Measurements from ENCODE around the gene PUM1. TPM values are rescaled to one million over a fixed set of nuclear protein-coding genes. Genes with fewer than 3 reads are reported as not detected.

The PUM1 gene
- total and polyA plus RNA-seq, 2 of the 4 experiments (the other 2 are of a cell fraction) = 75.4 to 137 TPM

GRCh38 chr1:30920827-30921226 is 144.7 kb downstream of the PUM1 start:
- Histone ChIP-seq H3K79me1 (ENCODE audit: low read depth in 1 of 2, low read length in 2 of 2) (no peaks in the 10 kb centered on the region), H2BK120ac (ENCODE audit: low read depth, low read length) (no peak overlapping the region), H2BK20ac (ENCODE audit: low read depth, low read length) (no peak overlapping the region), H3K9ac (ENCODE audit: low read depth, low read length) (no peak overlapping the region), H2BK5ac (ENCODE audit: low read depth, low read length, poor library complexity, severe bottlenecking) (no peak overlapping the region), H3K9me1 (ENCODE audit: insufficient read depth, low read length) (peaks cover 2% of the 10 kb centered on the region; the same call in 1 of the 2 replicates), H4K5ac (ENCODE audit: low read depth, low read length) (no peak overlapping the region), H4K91ac (ENCODE audit: insufficient read depth, low read depth, low read length) (no peak overlapping the region), H2AK9ac (replicated peaks; ENCODE audit: low read depth, low read length, poor library complexity) (no peak overlapping the region), H3K14ac (replicated peaks; ENCODE audit: low read depth, low read length) (no peak overlapping the region), H4K20me1 (ENCODE audit: insufficient read depth, low read length) (no peaks in the 10 kb centered on the region), H3K4ac (ENCODE audit: low read depth, low read length) (no peak overlapping the region), H3K4me2 (ENCODE audit: low read depth, low read length) (no peak overlapping the region), H3K23ac (ENCODE audit: low read depth, low read length) (no peak overlapping the region), H2AK5ac (ENCODE audit: low read depth, low read length) (no peak overlapping the region), H3K27me3 (ENCODE audit: control insufficient read depth, insufficient read depth, low read length) (no peaks in the 10 kb centered on the region), H3K18ac (ENCODE audit: low read depth, low read length) (no peak overlapping the region), H3K4me1 (ENCODE audit: control insufficient read depth, insufficient read depth, low read length) (0 out of 2 replicates have a peak, but pooled peaks cover 1% of the 10 kb centered on the region), H3K4me3 (ENCODE audit: insufficient read depth, low read depth, low read length) (no peak overlapping the region), H3K56ac (ENCODE audit: extremely low read depth, insufficient read depth, low read length) (no peak overlapping the region), H4K8ac (ENCODE audit: low read depth in 2 of 2, low read length in 2 of 2) (no peak overlapping the region), H3K27ac (ENCODE audit: insufficient read depth, low read length) (no peak overlapping the region), H3K9me3 (ENCODE audit: control insufficient read depth, insufficient read depth, low read length) (no peaks in the 10 kb centered on the region), H2BK15ac (ENCODE audit: low read depth, low read length) (no peak overlapping the region), H3K36me3 (ENCODE audit: control insufficient read depth, insufficient read depth, low read length) (no peaks in the 10 kb centered on the region), H2AFZ (replicated peaks; ENCODE audit: low read length, poor library complexity) (no peak overlapping the region)
- in situ Hi-C loops (cut with MboI; ENCODE audit: low sequenced_read_pairs) (no loop called here), dilution Hi-C loops (cut with HindIII; ENCODE audit: low sequenced_read_pairs, unreplicated experiment) (loop anchor here (25.0 kb wide), 1 partner anchor 109 kb away; no protein-coding TSS in a partner anchor), intact Hi-C loops (cut with micrococcal nuclease) (no loop called here)
- ChIA-PET CTCF (interaction anchor here (0.9 to 1.6 kb wide), 4 partner anchors 9 to 202 kb away, joined by 3 to 5 read pairs (median 4); no protein-coding TSS in a partner anchor), POLR2A (ENCODE audit: unreplicated experiment) (interaction anchor here (0.6 kb wide), 1 partner anchor 243 kb away, joined by 6 read pairs; no protein-coding TSS in a partner anchor)
- WGBS, 2 experiments (ENCODE audit: extremely low coverage in 2 of 2, insufficient read length in 1 of 2) = 75% methylated on average over 3 of the region's 7 CpGs; no CpG with 5 or more reads in 1 of the 2 experiments
- no TSS peak for BruUV-seq (replicated peaks)
- TF ChIP-seq SMC3 (IDR thresholded peaks at IDR 0.05; ENCODE audit: low read depth, low read length) = no peak
- TF ChIP-seq POLR2A (IDR thresholded peaks at IDR 0.05; ENCODE audit: low read depth, low read length) = no peak
- no peak for TF ChIP-seq MAFK (IDR thresholded peaks at IDR 0.05; ENCODE audit: low read depth, low read length)
- no peak for TF ChIP-seq RAD21 (IDR thresholded peaks at IDR 0.05; ENCODE audit: low read length)
- no peak for TF ChIP-seq BHLHE40 (IDR thresholded peaks at IDR 0.05; ENCODE audit: low read depth, low read length)
- no peak for TF ChIP-seq ELK1 (IDR thresholded peaks at IDR 0.05; ENCODE audit: borderline replicate concordance, low read depth, low read length)
- TF ChIP-seq CEBPB (IDR thresholded peaks at IDR 0.05; ENCODE audit: low read depth, low read length) = no peak
- no peak for TF ChIP-seq MXI1 (IDR thresholded peaks at IDR 0.05; ENCODE audit: borderline replicate concordance, low read depth, low read length)
- no peak for TF ChIP-seq RCOR1 (IDR thresholded peaks at IDR 0.05; ENCODE audit: insufficient replicate concordance, low read length)
- TF ChIP-seq NFE2L2 (IDR thresholded peaks at IDR 0.05; ENCODE audit: low read depth, low read length) = no peak
- TF ChIP-seq USF2 (IDR thresholded peaks at IDR 0.05; ENCODE audit: low read depth, low read length) = no peak
- no peak for TF ChIP-seq FOS (IDR thresholded peaks at IDR 0.05; ENCODE audit: low read depth, low read length)
- DNase-seq (no peak), ATAC-seq (ENCODE audit: low read depth) (no peak)

Data from IMR-90 (cell line).